ENCODE results near the gene TGDS.

DNA sequence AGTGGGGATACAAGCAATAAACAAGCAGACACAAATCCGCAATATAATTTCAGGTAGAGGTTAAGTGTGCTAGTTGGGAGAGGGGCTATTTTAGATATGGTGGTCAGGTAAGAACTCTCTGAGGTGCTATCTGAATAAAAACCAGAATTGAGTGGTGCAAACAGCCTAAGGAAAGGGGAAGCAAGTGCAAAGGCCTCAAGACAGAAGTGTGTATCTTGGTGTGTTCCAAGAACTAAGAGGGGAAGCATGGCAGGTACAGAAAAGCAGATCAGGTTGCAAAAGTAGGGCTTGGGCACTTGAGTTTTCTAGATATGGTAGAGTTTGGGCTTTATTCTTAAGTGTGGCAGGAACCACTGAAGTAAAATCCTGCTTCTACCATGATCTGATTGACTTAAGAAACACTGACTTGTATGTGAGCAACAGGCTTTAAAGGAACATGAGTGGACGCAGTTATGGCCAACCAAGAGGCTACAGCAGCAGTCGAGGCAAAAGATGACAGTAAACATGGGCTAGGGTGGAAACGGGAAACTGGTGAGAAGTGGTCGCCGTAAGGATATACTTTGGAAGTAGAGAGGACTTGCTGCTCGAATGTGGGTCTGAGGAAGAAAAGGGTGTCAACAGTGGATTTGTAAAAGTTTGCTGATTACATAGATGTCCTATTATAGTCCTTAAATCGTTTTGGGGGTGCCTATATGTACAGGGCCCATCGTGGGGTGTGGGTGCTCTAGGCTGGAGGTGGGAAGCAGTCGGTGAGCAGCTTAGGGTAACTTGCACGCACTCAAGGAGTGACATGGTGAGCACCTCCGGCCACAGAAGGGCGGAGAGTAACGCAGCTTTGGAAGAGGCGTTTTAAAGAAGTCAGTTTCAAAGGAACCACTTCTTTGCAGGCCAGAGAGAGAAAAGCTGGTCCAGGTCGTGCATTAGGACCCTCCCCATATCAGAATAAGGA lies 677 bp downstream of the TGDS start:
- TF ChIP-seq POLR2A (IDR thresholded peaks at IDR 0.05; ENCODE audit: low read depth, low read length) (no peak), POLR2AphosphoS5 (IDR thresholded peaks at IDR 0.05; ENCODE audit: low read depth, low read length) (no peak)

All from GM12891 (cell line).